ENCODE data around the gene SLC15A2.
"Not testable (repeated sequence)": the region's sequence is repeated elsewhere in the genome, so short reads cannot be mapped to it uniquely, and the experiment has no call there.

The SLC15A2 gene

GRCh38 chr3:121938141-121938855 is 44.1 kb downstream of the SLC15A2 start:
- not testable (repeated sequence) for DNase-seq

GRCh38 chr3:121941592-121941991 is 47.4 kb downstream of the SLC15A2 start:
- DNase-seq = no peak

- no peak for DNase-seq
These were observed 48.0 kb downstream of the SLC15A2 start for GRCh38 chr3:121942116-121942786.

- DNase-seq = no peak
These were observed 49.2 kb downstream of the SLC15A2 start for GRCh38 chr3:121943431-121943830.

GRCh38 chr3:121948641-121949040 is 54.4 kb downstream of the SLC15A2 start:
- no peak for DNase-seq

- no peak for DNase-seq
These were observed 57.2 kb downstream of the SLC15A2 start for GRCh38 chr3:121951291-121951919.

- no peak for DNase-seq
These were observed 62.2 kb downstream of the SLC15A2 start for GRCh38 chr3:121956363-121956762.

GRCh38 chr3:121957674-121958415 is 63.6 kb downstream of the SLC15A2 start:
- no peak for DNase-seq

GRCh38 chr3:121958801-121959200 is 64.6 kb downstream of the SLC15A2 start:
- DNase-seq = no peak

- DNase-seq = no peak
These were observed 67.1 kb downstream of the SLC15A2 start for GRCh38 chr3:121961283-121961682.

GRCh38 chr3:121962443-121962842 is 68.2 kb downstream of the SLC15A2 start:
- no peak for DNase-seq

GRCh38 chr3:121963608-121964007 is 69.4 kb downstream of the SLC15A2 start:
- DNase-seq = no peak

- DNase-seq = no peak
These were observed 75.4 kb downstream of the SLC15A2 start for GRCh38 chr3:121969631-121970030.

GRCh38 chr3:121970047-121970446 is 75.8 kb downstream of the SLC15A2 start:
- no peak for DNase-seq

GRCh38 chr3:121974601-121975111 is 80.5 kb downstream of the SLC15A2 start:
- no peak for DNase-seq

- no peak for DNase-seq
These were observed 81.6 kb downstream of the SLC15A2 start for GRCh38 chr3:121975702-121976302.

GRCh38 chr3:121976727-121977126 is 82.5 kb downstream of the SLC15A2 start:
- no peak for DNase-seq

GRCh38 chr3:121979246-121979645 is 85.0 kb downstream of the SLC15A2 start:
- DNase-seq = no peak

GRCh38 chr3:121979734-121980449 is 85.7 kb downstream of the SLC15A2 start:
- DNase-seq = no peak

- no peak for DNase-seq
These were observed 86.2 kb downstream of the SLC15A2 start for GRCh38 chr3:121980450-121980796.

GRCh38 chr3:121981473-121981872 is 87.3 kb downstream of the SLC15A2 start:
- DNase-seq = no peak

- DNase-seq = no peak
These were observed 91.6 kb downstream of the SLC15A2 start for GRCh38 chr3:121985846-121986245.

All from activated CD4-positive, CD25-positive, alpha-beta regulatory T cell (primary cell).